CD4-positive, alpha-beta T cell treated with Interleukin-10 for 1 hour (primary cell): ENCODE results near the gene ACBD6.

Experiments used
- DNase-seq: peaks from one replicate; pipeline ENCODE4 v3.0.0-alpha.2; 2020

Gene ACBD6

GRCh38 chr1:180287988-180288705 is 214.2 kb downstream of the ACBD6 start:
- DNase-seq = no peak

- no peak for DNase-seq
These were observed 216.0 kb downstream of the ACBD6 start for GRCh38 chr1:180286417-180286816.

- DNase-seq = no peak
These were observed 219.3 kb downstream of the ACBD6 start for GRCh38 chr1:180283098-180283497.

GRCh38 chr1:180282401-180283044 is 219.9 kb downstream of the ACBD6 start:
- DNase-seq = no peak

GRCh38 chr1:180281490-180281889 is 220.9 kb downstream of the ACBD6 start:
- DNase-seq = no peak

GRCh38 chr1:180280617-180281016 is 221.8 kb downstream of the ACBD6 start:
- no peak for DNase-seq

GRCh38 chr1:180279651-180280050 is 222.7 kb downstream of the ACBD6 start:
- no peak for DNase-seq

GRCh38 chr1:180278596-180279395 is 223.6 kb downstream of the ACBD6 start:
- no peak for DNase-seq

- DNase-seq = no peak
These were observed 224.2 kb downstream of the ACBD6 start for GRCh38 chr1:180278194-180278515.

- DNase-seq = no peak
These were observed 224.7 kb downstream of the ACBD6 start for GRCh38 chr1:180277476-180278193.

- no peak for DNase-seq
These were observed 226.7 kb downstream of the ACBD6 start for GRCh38 chr1:180275726-180276125.

- no peak for DNase-seq
These were observed 228.2 kb downstream of the ACBD6 start for GRCh38 chr1:180274221-180274620.

- DNase-seq = no peak
These were observed 229.3 kb downstream of the ACBD6 start for GRCh38 chr1:180273066-180273465.

- no peak for DNase-seq
These were observed 230.0 kb downstream of the ACBD6 start for GRCh38 chr1:180272395-180272794.

GRCh38 chr1:180271272-180272255 is 230.8 kb downstream of the ACBD6 start:
- DNase-seq = no peak

GRCh38 chr1:180270530-180271271 is 231.7 kb downstream of the ACBD6 start:
- DNase-seq = no peak

- no peak for DNase-seq
These were observed 232.5 kb downstream of the ACBD6 start for GRCh38 chr1:180269645-180270529.

- no peak for DNase-seq
These were observed 233.8 kb downstream of the ACBD6 start for GRCh38 chr1:180268556-180269075.

GRCh38 chr1:180267761-180268555 is 234.4 kb downstream of the ACBD6 start:
- DNase-seq = no peak
